WTC11 (cell line): ENCODE results near the gene ZNF343. TPM values are rescaled to one million over a fixed set of nuclear protein-coding genes. Genes with fewer than 3 reads are reported as not detected.

Source experiments
- ATAC-seq: fragments of 200-7000 bp; cut with Tn5 transposase; 2 replicates; pipeline ENCODE4 v1.10.0; 2021; ENCODE audit warnings: mild to moderate bottlenecking, moderate library complexity
- CTCF ChIA-PET: fragments of 300-600 bp; sonication (Branson Sonifier 250); formaldehyde crosslinking; loops from one replicate; lab custom pipeline; 2021; ENCODE audit warnings: antibody characterized with exemption; lab: Charles Lee
- POLR2A ChIA-PET: fragments of 350-600 bp; sonication (Branson Sonifier 250); formaldehyde crosslinking; loops from one replicate; lab custom pipeline; 2021; ENCODE audit warnings: antibody characterized with exemption; lab: Charles Lee
- DNase-seq: peaks from one replicate; pipeline ENCODE4 v3.0.0; 2021; ENCODE audit warnings: low spot score
- H3K27ac Mint-ChIP-seq: 2 replicates; pipeline ENCODE4 v1.8.0; 2021; ENCODE audit warnings: mixed read lengths
- H3K27me3 Mint-ChIP-seq: 2 replicates; pipeline ENCODE4 v1.8.0; 2021; ENCODE audit warnings: low read depth, mild to moderate bottlenecking, moderate library complexity, mixed read lengths
- H3K36me3 Mint-ChIP-seq: 2 replicates; pipeline ENCODE4 v1.8.0; 2021; ENCODE audit warnings: mixed read lengths
- H3K4me1 Mint-ChIP-seq: 2 replicates; pipeline ENCODE4 v1.8.0; 2022; ENCODE audit warnings: mixed read lengths
- H3K4me3 Mint-ChIP-seq: 2 replicates; pipeline ENCODE4 v1.8.0; 2021; ENCODE audit warnings: mild to moderate bottlenecking, moderate library complexity, mixed read lengths
- H3K9me3 Mint-ChIP-seq: 2 replicates; pipeline ENCODE4 v1.8.0; 2021; ENCODE audit warnings: mixed read lengths
- ATF1 ChIP-seq: sonication (generic); formaldehyde crosslinking; IDR thresholded peaks from 2 replicates; pipeline ENCODE4 v1.8.1; 2023; ENCODE audit warnings: mild to moderate bottlenecking, moderate library complexity, missing genetic modification reagents
- CREM ChIP-seq: sonication (generic); formaldehyde crosslinking; IDR thresholded peaks from 2 replicates; pipeline ENCODE4 v1.8.1; 2022; ENCODE audit warnings: mild to moderate bottlenecking, missing genetic modification reagents, moderate library complexity
- E2F4 ChIP-seq: sonication (generic); formaldehyde crosslinking; IDR thresholded peaks from 2 replicates; pipeline ENCODE4 v1.8.1; 2022; ENCODE audit warnings: low read depth, mild to moderate bottlenecking, moderate library complexity, missing genetic modification reagents, borderline replicate concordance
- ELF4 ChIP-seq: sonication (generic); formaldehyde crosslinking; IDR thresholded peaks from 2 replicates; pipeline ENCODE4 v1.8.1; 2022; ENCODE audit warnings: low read depth, mild to moderate bottlenecking, moderate library complexity, missing genetic modification reagents
- GTF2I ChIP-seq: fragments of 250-450 bp; sonication (Bioruptor Pico); conservative IDR thresholded peaks from 2 replicates; pipeline ENCODE4 v1.4.0; 2021; ENCODE audit warnings: mild to moderate bottlenecking
- JUN ChIP-seq: sonication (generic); formaldehyde crosslinking; IDR thresholded peaks from 2 replicates; pipeline ENCODE4 v1.8.0; 2023; ENCODE audit warnings: mild to moderate bottlenecking, missing genetic modification reagents
- NFATC4 ChIP-seq: fragments of 250-450 bp; sonication (Bioruptor Pico); IDR thresholded peaks from 2 replicates; pipeline ENCODE4 v1.9.0; 2021; ENCODE audit warnings: mild to moderate bottlenecking
- NR2C2 ChIP-seq: sonication (generic); formaldehyde crosslinking; IDR thresholded peaks from 2 replicates; pipeline ENCODE4 v1.8.0; 2022; ENCODE audit warnings: mild to moderate bottlenecking, missing genetic modification reagents
- OVOL2 ChIP-seq: fragments of 250-450 bp; sonication (Bioruptor Pico); IDR thresholded peaks from 2 replicates; pipeline ENCODE4 v1.9.0; 2021; ENCODE audit warnings: mild to moderate bottlenecking, borderline replicate concordance
- PREB ChIP-seq: sonication (generic); formaldehyde crosslinking; IDR thresholded peaks from 2 replicates; pipeline ENCODE4 v1.8.1; 2022; ENCODE audit warnings: mild to moderate bottlenecking, missing genetic modification reagents, moderate library complexity, borderline replicate concordance
- PRRX2 ChIP-seq: fragments of 250-450 bp; sonication (Bioruptor Pico); IDR thresholded peaks from 2 replicates; pipeline ENCODE4 v1.8.0; 2021; ENCODE audit warnings: mild to moderate bottlenecking
- RELA ChIP-seq: sonication (generic); formaldehyde crosslinking; IDR thresholded peaks from 2 replicates; pipeline ENCODE4 v1.8.1; 2022; ENCODE audit warnings: missing genetic modification reagents, mild to moderate bottlenecking, borderline replicate concordance
- RORB ChIP-seq: fragments of 250-450 bp; sonication (Bioruptor Pico); IDR thresholded peaks from 2 replicates; pipeline ENCODE4 v1.9.0; 2021; ENCODE audit warnings: mild to moderate bottlenecking
- TEAD1 ChIP-seq: sonication (generic); formaldehyde crosslinking; IDR thresholded peaks from 2 replicates; pipeline ENCODE4 v1.8.0; 2022; ENCODE audit warnings: mild to moderate bottlenecking, missing genetic modification reagents
- TP53 ChIP-seq: sonication (generic); formaldehyde crosslinking; IDR thresholded peaks from 2 replicates; pipeline ENCODE4 v1.8.1; 2023; ENCODE audit warnings: mild to moderate bottlenecking, missing genetic modification reagents
- ZSCAN18 ChIP-seq: fragments of 250-450 bp; sonication (Bioruptor Pico); IDR thresholded peaks from 2 replicates; pipeline ENCODE4 v2.1.2; 2022; ENCODE audit warnings: mild to moderate bottlenecking, moderate library complexity
- total RNA-seq: library from RNA; stranded (reverse); gene quantifications from 3 replicates; pipeline ENCODE4 v1.2.3, GENCODE V29; 2021
- TF ChIP-seq, protein P1 (sequence below): sonication (generic); formaldehyde crosslinking; IDR thresholded peaks from 2 replicates; pipeline ENCODE4 v1.8.1; 2022; ENCODE audit warnings: mild to moderate bottlenecking, moderate library complexity, missing genetic modification reagents
- TF ChIP-seq, protein P2 (sequence below): fragments of 250-450 bp; sonication (Bioruptor Pico); IDR thresholded peaks from 2 replicates; pipeline ENCODE4 v1.8.0; 2021; ENCODE audit warnings: mild to moderate bottlenecking
- TF ChIP-seq, protein P3 (sequence below): sonication (generic); formaldehyde crosslinking; IDR thresholded peaks from 2 replicates; pipeline ENCODE4 v1.8.0; 2023; ENCODE audit warnings: missing genetic modification reagents

The ZNF343 gene
- total RNA-seq, 1 experiment from 2014 or later, result 7.6 TPM

DNA sequence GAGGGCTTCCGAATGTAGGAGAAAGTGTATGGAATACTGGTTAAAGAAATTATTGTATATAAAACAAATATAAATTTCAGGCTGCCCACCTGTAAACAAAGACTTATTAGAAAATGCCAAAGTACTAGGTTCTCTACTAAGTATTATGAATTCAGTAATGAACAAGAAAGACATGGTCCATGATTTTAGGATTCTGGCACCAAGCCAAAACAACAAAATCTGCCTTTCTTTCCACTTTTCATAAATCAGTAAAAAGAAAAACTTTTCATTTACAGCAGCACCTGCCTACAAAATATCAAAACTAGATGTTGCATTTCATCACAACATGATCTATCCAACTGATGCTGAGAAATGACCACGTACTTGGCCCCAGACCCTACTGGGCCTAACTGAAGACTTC lies 23.6 kb downstream of the ZNF343 start:
- TF ChIP-seq NFATC4, result no peak
- ChIA-PET CTCF (interaction anchor here (1.0 kb wide), 1 partner anchor 8 kb away, joined by 4 read pairs; no protein-coding TSS in a partner anchor), POLR2A (no interaction called here)
- peaks cover 38% of the 10 kb centered on the region for H3K36me3 Mint-ChIP-seq
- H3K4me1 Mint-ChIP-seq, result peaks cover 7% of the 10 kb centered on the region
- no peak overlapping the region for H3K27ac Mint-ChIP-seq
- H3K4me3 Mint-ChIP-seq, result no peak overlapping the region
- no peaks in the 10 kb centered on the region for H3K27me3 Mint-ChIP-seq
- H3K9me3 Mint-ChIP-seq, result peaks cover 7% of the 10 kb centered on the region; the same call in 1 of the 2 replicates
- no peak for ATAC-seq
- no peak for DNase-seq

DNA sequence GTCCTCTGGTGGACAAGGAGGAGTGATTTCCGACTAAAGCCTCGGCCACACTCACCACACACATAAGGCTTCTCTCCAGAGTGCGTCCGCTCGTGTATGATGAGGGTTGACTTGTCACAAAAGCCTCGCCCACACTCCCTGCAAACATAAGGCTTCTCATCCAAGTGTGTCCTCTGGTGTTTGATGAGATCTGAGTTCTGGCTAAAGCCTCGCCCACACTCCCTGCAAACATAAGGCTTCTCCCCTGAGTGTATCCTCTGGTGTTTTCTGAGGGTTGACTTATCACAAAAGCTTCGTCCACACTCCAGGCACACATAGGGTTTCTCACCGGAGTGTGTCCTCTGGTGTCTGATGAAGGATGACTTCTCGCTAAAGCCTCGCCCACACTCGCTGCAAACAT lies 25.2 kb downstream of the ZNF343 start:
- no peak for ATAC-seq
- POLR2A ChIA-PET, result no interaction called here

More for the DNA sequence above, 25.2 kb downstream of the ZNF343 start:
- Mint-ChIP-seq H3K4me3 (no peak overlapping the region), H3K36me3 (peaks cover 36% of the 10 kb centered on the region), H3K27me3 (no peaks in the 10 kb centered on the region), H3K27ac (no peak overlapping the region), H3K9me3 (peaks cover 8% of the 10 kb centered on the region; the same call in 1 of the 2 replicates), H3K4me1 (no peaks in the 10 kb centered on the region)
- DNase-seq, result no peak
- CTCF ChIA-PET, result no interaction called here
- TF ChIP-seq ZSCAN18 (no peak), PRRX2 (CRISPR knock-in tag) (no peak), JUN (CRISPR knock-in tag) (no peak), RELA (CRISPR knock-in tag) (no peak), E2F4 (CRISPR knock-in tag) (no peak), TEAD1 (CRISPR knock-in tag) (no peak), PREB (CRISPR knock-in tag) (no peak), ELF4 (CRISPR knock-in tag) (no peak), RORB (CRISPR knock-in tag) (no peak), ATF1 (CRISPR knock-in tag) (no peak), OVOL2 (CRISPR knock-in tag) (no peak), TP53 (no peak), GTF2I (no peak), NR2C2 (CRISPR knock-in tag) (no peak), CREM (no peak)
- TF ChIP-seq, protein P1, sequence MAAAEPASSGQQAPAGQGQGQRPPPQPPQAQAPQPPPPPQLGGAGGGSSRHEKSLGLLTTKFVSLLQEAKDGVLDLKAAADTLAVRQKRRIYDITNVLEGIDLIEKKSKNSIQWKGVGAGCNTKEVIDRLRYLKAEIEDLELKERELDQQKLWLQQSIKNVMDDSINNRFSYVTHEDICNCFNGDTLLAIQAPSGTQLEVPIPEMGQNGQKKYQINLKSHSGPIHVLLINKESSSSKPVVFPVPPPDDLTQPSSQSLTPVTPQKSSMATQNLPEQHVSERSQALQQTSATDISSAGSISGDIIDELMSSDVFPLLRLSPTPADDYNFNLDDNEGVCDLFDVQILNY (CRISPR knock-in tag), result no peak
- TF ChIP-seq, protein P2, sequence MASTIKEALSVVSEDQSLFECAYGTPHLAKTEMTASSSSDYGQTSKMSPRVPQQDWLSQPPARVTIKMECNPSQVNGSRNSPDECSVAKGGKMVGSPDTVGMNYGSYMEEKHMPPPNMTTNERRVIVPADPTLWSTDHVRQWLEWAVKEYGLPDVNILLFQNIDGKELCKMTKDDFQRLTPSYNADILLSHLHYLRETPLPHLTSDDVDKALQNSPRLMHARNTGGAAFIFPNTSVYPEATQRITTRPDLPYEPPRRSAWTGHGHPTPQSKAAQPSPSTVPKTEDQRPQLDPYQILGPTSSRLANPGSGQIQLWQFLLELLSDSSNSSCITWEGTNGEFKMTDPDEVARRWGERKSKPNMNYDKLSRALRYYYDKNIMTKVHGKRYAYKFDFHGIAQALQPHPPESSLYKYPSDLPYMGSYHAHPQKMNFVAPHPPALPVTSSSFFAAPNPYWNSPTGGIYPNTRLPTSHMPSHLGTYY, result no peak
- TF ChIP-seq, protein P3, sequence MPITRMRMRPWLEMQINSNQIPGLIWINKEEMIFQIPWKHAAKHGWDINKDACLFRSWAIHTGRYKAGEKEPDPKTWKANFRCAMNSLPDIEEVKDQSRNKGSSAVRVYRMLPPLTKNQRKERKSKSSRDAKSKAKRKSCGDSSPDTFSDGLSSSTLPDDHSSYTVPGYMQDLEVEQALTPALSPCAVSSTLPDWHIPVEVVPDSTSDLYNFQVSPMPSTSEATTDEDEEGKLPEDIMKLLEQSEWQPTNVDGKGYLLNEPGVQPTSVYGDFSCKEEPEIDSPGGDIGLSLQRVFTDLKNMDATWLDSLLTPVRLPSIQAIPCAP, result no peak
